ENCODE data around the gene ORC3.

- TF ChIP-seq CTCF (IDR thresholded peaks at IDR 0.05; ENCODE audit: extremely low read depth in 1 of 2, insufficient read depth in 1 of 2, low read depth in 1 of 2, low read length in 2 of 2) (no peak), MAX (IDR thresholded peaks at IDR 0.05; ENCODE audit: insufficient read depth, insufficient read length) (no peak), POLR2AphosphoS5 (IDR thresholded peaks at IDR 0.05; ENCODE audit: insufficient read depth, low read depth, low read length) (no peak), POLR2A (IDR thresholded peaks at IDR 0.05; ENCODE audit: low read depth, low read length) (no peak), JUN (IDR thresholded peaks at IDR 0.05; ENCODE audit: borderline replicate concordance, insufficient read depth, insufficient read length, low read depth) (no peak)
These were observed 71.6 kb downstream of the ORC3 start for GRCh38 chr6:87661503-87661902.
